CD14-positive monocyte (primary cell): ENCODE measurements around the gene ZNF132. TPM values are rescaled to one million over a fixed set of nuclear protein-coding genes. Genes with fewer than 3 reads are reported as not detected.
A peak's percentile ranks its signal among the peaks of the same experiment; 100 is the strongest.

Experiments used
- DNase-seq, 3 donors: peaks; one replicate each; pipeline ENCODE4 v3.0.0-alpha.2; 2011 to 2022
- H2AFZ ChIP-seq: 2 replicates; pipeline ENCODE4 v1.6.0; 2012; ENCODE audit warnings: mild to moderate bottlenecking, low read depth, low read length, inconsistent platforms; ENCODE audit not compliant: insufficient read depth, poor library complexity, severe bottlenecking
- H3K27ac ChIP-seq, 2 donors: 1 replicate in 1 of 2; 2 replicates in 1 of 2; pipeline ENCODE4 v1.5.1; 2012 to 2013; ENCODE audit warnings: low read length in 2 of 2, control low read depth in 1 of 2, inconsistent platforms in 1 of 2, low read depth in 1 of 2, mild to moderate bottlenecking in 1 of 2
- H3K27me3 ChIP-seq, 2 donors: one replicate each; pipeline versions ENCODE4 v1.6.0 to v1.6.1; 2011 to 2013; ENCODE audit warnings: low read length in 2 of 2; ENCODE audit not compliant: control insufficient read depth in 2 of 2, insufficient read depth in 2 of 2
- H3K36me3 ChIP-seq, 2 donors: replicated peaks in 1 of 2; 1 replicate in 1 of 2; 2 replicates in 1 of 2; pipeline versions ENCODE4 v1.5.1 to v1.6.1; 2012 to 2013; ENCODE audit warnings: low read length in 2 of 2, control low read depth in 1 of 2, inconsistent platforms in 1 of 2, mild to moderate bottlenecking in 1 of 2; ENCODE audit not compliant: insufficient read depth in 2 of 2, control insufficient read depth in 1 of 2
- H3K4me1 ChIP-seq, 2 donors: 1 replicate in 1 of 2; 2 replicates in 1 of 2; pipeline versions ENCODE4 v1.5.1 to v1.6.1; 2012 to 2013; ENCODE audit warnings: low read length in 2 of 2, control low read depth in 1 of 2, inconsistent platforms in 1 of 2, mild to moderate bottlenecking in 1 of 2, moderate library complexity in 1 of 2; ENCODE audit not compliant: insufficient read depth in 2 of 2, control insufficient read depth in 1 of 2
- H3K4me2 ChIP-seq: replicated peaks from 2 replicates; pipeline ENCODE3; 2012; ENCODE audit warnings: low read length, moderate library complexity, mild to moderate bottlenecking; ENCODE audit not compliant: poor library complexity, severe bottlenecking; ENCODE audit errors: extremely low read depth
- H3K4me3 ChIP-seq, 3 experiments: fragments of 200-600 bp in 1 of 3; sonication (generic) in 1 of 3; replicated peaks in 1 of 3; 1 replicate in 2 of 3; 2 replicates in 1 of 3; pipeline ENCODE4 v1.5.1; 2011 to 2013; ENCODE audit warnings: low read length in 3 of 3, mild to moderate bottlenecking in 3 of 3, control low read depth in 2 of 3, low read depth in 2 of 3, inconsistent platforms in 1 of 3, moderate library complexity in 1 of 3
- H3K79me2 ChIP-seq: 2 replicates; pipeline ENCODE4 v1.6.0; 2012; ENCODE audit warnings: mild to moderate bottlenecking, control low read depth, inconsistent platforms, low read length, moderate library complexity; ENCODE audit not compliant: insufficient read depth
- H3K9ac ChIP-seq: 2 replicates; pipeline ENCODE4 v1.6.0; 2017; ENCODE audit warnings: low read length, mild to moderate bottlenecking; ENCODE audit not compliant: insufficient read depth, poor library complexity, severe bottlenecking
- H3K9me3 ChIP-seq, 2 donors: replicated peaks in 1 of 2; 1 replicate in 1 of 2; 2 replicates in 1 of 2; pipeline versions ENCODE4 v1.5.1 to v1.6.1; 2012 to 2013; ENCODE audit warnings: low read length in 2 of 2, control low read depth in 1 of 2; ENCODE audit not compliant: control insufficient read depth in 1 of 2, insufficient read depth in 1 of 2
- H4K20me1 ChIP-seq: 2 replicates; pipeline ENCODE4 v1.6.0; 2012; ENCODE audit warnings: mild to moderate bottlenecking, low read length, control low read depth, moderate library complexity; ENCODE audit not compliant: insufficient read depth
- H3K27ac Mint-ChIP-seq, 7 donors: one replicate each; pipeline ENCODE4 v1.8.0; 2020; ENCODE audit warnings: mild to moderate bottlenecking in 7 of 7, mixed read lengths in 7 of 7, moderate library complexity in 6 of 7, inconsistent platforms in 2 of 7
- H3K27me3 Mint-ChIP-seq, 3 donors: one replicate each; pipeline ENCODE4 v1.8.0; 2021 to 2022; ENCODE audit warnings: low read depth in 3 of 3, mild to moderate bottlenecking in 3 of 3, mixed read lengths in 3 of 3, moderate library complexity in 3 of 3, inconsistent platforms in 1 of 3
- H3K36me3 Mint-ChIP-seq, 2 donors: one replicate each; pipeline ENCODE4 v1.8.0; 2020; ENCODE audit warnings: mixed read lengths in 2 of 2, inconsistent platforms in 1 of 2, mild to moderate bottlenecking in 1 of 2
- H3K4me1 Mint-ChIP-seq: one replicate; pipeline ENCODE4 v1.8.0; 2020; ENCODE audit warnings: mild to moderate bottlenecking, mixed read lengths
- H3K4me3 Mint-ChIP-seq, 2 donors: one replicate each; pipeline ENCODE4 v1.8.0; 2020; ENCODE audit warnings: mild to moderate bottlenecking in 2 of 2, mixed read lengths in 2 of 2, moderate library complexity in 1 of 2
- H3K9me3 Mint-ChIP-seq, 7 donors: one replicate each; pipeline ENCODE4 v1.8.0; 2020 to 2022; ENCODE audit warnings: mixed read lengths in 7 of 7, mild to moderate bottlenecking in 6 of 7, moderate library complexity in 6 of 7, inconsistent platforms in 2 of 7
- WGBS: methylation state at CpG from one replicate; pipeline ENCODE4 v1.1.5; 2013; ENCODE audit warnings: missing lambda C conversion rate; ENCODE audit not compliant: insufficient coverage; 5-methylcytosine and 5-hydroxymethylcytosine counted together
- intact Hi-C, 2 donors: fragments of 100-400 bp; cut with micrococcal nuclease; formaldehyde crosslinking; loops; one replicate each; pipeline versions ENCODE4 v1.15.0 to v1.15.1; 2023
- polyA plus RNA-seq, 3 donors: library from polyadenylated mRNA; depleted of rRNA in 1 of 3; unstranded in 2 of 3; stranded (reverse) in 1 of 3; fragments of 300-500 nt in 2 of 3; fragments of >200 nt in 1 of 3; fragmentation: Illumina TruSeq in 2 of 3; gene quantifications; 1 replicate in 2 of 3; 2 replicates in 1 of 3; pipeline ENCODE4 v1.2.3, GENCODE V29; 2012 to 2021
- TF ChIP-seq, protein P1 (sequence below): fragments of 200-600 bp; IDR thresholded peaks from one replicate; pipeline ENCODE4 v1.8.0; 2022; ENCODE audit warnings: antibody characterized with exemption, mild to moderate bottlenecking

Gene ZNF132
- polyA plus RNA-seq, 3 donors, result 0.40 to 0.92 (median 0.75) TPM

DNA sequence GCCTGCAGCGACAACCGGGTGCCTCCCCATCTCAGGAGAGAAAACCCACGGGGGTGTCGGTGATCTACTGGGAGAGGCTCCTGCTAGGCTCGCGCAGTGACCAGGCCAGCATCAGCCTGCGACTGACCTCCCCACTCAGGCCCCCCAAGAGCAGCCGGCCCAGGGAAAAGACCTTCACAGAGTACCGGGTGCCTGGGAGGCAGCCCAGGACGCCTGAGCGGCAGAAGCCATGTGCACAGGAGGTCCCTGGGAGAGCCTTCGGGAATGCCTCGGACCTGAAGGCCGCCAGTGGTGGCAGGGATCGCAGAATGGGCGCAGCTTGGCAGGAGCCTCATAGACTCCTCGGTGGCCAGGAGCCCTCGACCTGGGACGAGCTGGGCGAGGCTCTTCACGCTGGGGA is 15.4 kb upstream of the ZNF132 start:
- Mint-ChIP-seq H3K27ac (peak overlapping the region in 2 of 7 donors; percentile 10 to 25), H3K4me3 (no peak overlapping the region), H3K27me3 (peaks cover 0 to 3% (median 2%) of the 10 kb centered on the region in 3 donors), H3K4me1 (peaks cover 16% of the 10 kb centered on the region), H3K36me3 (peaks cover 38 to 54% of the 10 kb centered on the region in 2 donors), H3K9me3 (peaks cover 0 to 1% (median 0%) of the 10 kb centered on the region in 7 donors)
- Histone ChIP-seq H4K20me1 (no peaks in the 10 kb centered on the region), H3K27ac (no peak overlapping the region), H3K9ac (no peak overlapping the region), H3K4me1 (peaks cover 11 to 15% of the 10 kb centered on the region in 2 donors), H2AFZ (no peak overlapping the region), H3K27me3 (peaks cover 0 to 5% of the 10 kb centered on the region in 2 donors), H3K4me3 (no peak overlapping the region), H3K79me2 (no peaks in the 10 kb centered on the region), H3K36me3 (peaks cover 21 to 31% of the 10 kb centered on the region in 2 donors), H3K9me3 (no peaks in the 10 kb centered on the region), H3K4me2 (no peak overlapping the region)
- no peak for DNase-seq
- TF ChIP-seq, protein P1, sequence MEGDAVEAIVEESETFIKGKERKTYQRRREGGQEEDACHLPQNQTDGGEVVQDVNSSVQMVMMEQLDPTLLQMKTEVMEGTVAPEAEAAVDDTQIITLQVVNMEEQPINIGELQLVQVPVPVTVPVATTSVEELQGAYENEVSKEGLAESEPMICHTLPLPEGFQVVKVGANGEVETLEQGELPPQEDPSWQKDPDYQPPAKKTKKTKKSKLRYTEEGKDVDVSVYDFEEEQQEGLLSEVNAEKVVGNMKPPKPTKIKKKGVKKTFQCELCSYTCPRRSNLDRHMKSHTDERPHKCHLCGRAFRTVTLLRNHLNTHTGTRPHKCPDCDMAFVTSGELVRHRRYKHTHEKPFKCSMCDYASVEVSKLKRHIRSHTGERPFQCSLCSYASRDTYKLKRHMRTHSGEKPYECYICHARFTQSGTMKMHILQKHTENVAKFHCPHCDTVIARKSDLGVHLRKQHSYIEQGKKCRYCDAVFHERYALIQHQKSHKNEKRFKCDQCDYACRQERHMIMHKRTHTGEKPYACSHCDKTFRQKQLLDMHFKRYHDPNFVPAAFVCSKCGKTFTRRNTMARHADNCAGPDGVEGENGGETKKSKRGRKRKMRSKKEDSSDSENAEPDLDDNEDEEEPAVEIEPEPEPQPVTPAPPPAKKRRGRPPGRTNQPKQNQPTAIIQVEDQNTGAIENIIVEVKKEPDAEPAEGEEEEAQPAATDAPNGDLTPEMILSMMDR, result no peak
- 94% methylated on average over 11 of the region's 21 CpGs for WGBS
- intact Hi-C loops, result no loop called here

DNA sequence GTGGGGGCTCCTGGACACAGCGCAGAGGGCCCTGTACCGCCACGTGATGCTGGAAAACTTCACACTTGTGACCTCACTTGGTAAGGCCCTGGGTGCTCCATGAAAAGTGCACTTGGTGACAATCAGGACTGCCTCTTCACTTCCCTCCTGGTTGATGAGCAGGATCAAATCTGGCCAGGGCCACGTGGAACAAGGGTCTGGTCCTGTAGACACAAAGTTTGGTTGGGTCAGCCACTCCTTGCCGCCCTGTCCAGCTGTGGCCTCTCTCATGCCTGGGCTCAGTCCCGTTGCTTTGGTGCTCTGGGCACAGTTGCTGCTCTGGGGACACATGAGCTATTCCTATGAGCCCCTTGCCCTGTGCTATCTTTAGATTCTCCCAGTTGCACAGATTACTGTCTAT is 13.8 kb upstream of the ZNF132 start:
- Mint-ChIP-seq H3K9me3 (peaks cover 7 to 14% (median 12%) of the 10 kb centered on the region in 7 donors), H3K36me3 (peaks cover 34 to 44% of the 10 kb centered on the region in 2 donors), H3K4me3 (no peak overlapping the region), H3K27me3 (peaks cover 2 to 6% (median 3%) of the 10 kb centered on the region in 3 donors), H3K4me1 (peaks cover 16% of the 10 kb centered on the region), H3K27ac (no peak overlapping the region)
- Histone ChIP-seq H3K4me3 (no peak overlapping the region), H2AFZ (no peak overlapping the region), H4K20me1 (no peaks in the 10 kb centered on the region), H3K79me2 (no peaks in the 10 kb centered on the region), H3K27ac (no peak overlapping the region), H3K4me1 (peaks cover 11 to 15% of the 10 kb centered on the region in 2 donors), H3K36me3 (peaks cover 21 to 31% of the 10 kb centered on the region in 2 donors), H3K4me2 (no peak overlapping the region), H3K9me3 (peaks cover 10 to 11% of the 10 kb centered on the region in 2 donors), H3K27me3 (peaks cover 0 to 5% of the 10 kb centered on the region in 2 donors), H3K9ac (no peak overlapping the region)
- 91% methylated on average over 6 of the region's 6 CpGs for WGBS
- TF ChIP-seq, protein P1, result no peak
- DNase-seq, result no peak
- intact Hi-C loops, result no loop called here
